ENCODE results near the gene GRIN2B. TPM values are rescaled to one million over a fixed set of nuclear protein-coding genes. Genes with fewer than 3 reads are reported as not detected.

GRIN2B gene
- polyA plus RNA-seq, 1 of the 3 experiments (the other 2 are of a cell fraction) = not detected

DNA sequence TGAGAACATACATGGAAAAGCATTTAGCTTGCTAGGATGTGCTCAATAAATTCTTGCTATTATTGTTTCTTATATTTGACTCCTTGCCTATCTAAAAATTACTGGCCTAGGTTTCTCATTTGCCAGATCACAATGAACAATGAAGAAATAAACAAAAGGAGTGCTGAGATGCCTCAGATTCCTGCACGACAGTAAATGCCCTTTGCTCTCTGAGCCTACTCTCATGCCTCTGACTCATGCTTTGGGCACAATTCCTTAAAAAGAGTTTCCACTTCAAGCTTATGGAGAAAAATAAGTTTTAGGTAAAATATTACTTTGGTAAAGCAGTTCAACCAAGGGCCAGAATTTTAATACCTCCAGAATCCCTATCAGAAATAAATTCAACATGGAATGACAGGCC, 30.9 kb downstream of the GRIN2B start:
- no peaks in the 10 kb centered on the region for H3K79me2 ChIP-seq (ENCODE audit: insufficient read depth)
- no peaks in the 10 kb centered on the region for H3K9me3 ChIP-seq
- no peak overlapping the region for H3K4me2 ChIP-seq
- no peak overlapping the region for H3K4me3 ChIP-seq (ENCODE audit: low read depth in 2 of 2, low read length in 1 of 2)
- H2AFZ ChIP-seq (ENCODE audit: low read depth) = no peak overlapping the region
- ChIA-PET CTCF (no interaction called here), POLR2A (no interaction called here)
- no peak overlapping the region for H3K9ac ChIP-seq
- WGBS (ENCODE audit: low lambda C conversion rate) = 0% methylated on average over 1 of the region's 1 CpG
- H3K9me2 ChIP-seq = no peaks in the 10 kb centered on the region
- no peak for TF ChIP-seq FOXM1 (IDR thresholded peaks at IDR 0.05; ENCODE audit: low read depth)
- TF ChIP-seq RXRA (IDR thresholded peaks at IDR 0.05; ENCODE audit: borderline replicate concordance, low read depth) = no peak
- TF ChIP-seq ELF1 (IDR thresholded peaks at IDR 0.05) = no peak
- no peak overlapping the region for H3K27ac ChIP-seq (ENCODE audit: low read depth in 2 of 2, low read length in 1 of 2)
- no peaks in the 10 kb centered on the region for H3F3A ChIP-seq (replicated peaks; ENCODE audit: insufficient read depth)
- H3K4me1 ChIP-seq (ENCODE audit: control insufficient read depth in 1 of 2, insufficient read depth in 2 of 2, low read depth in 1 of 2, low read length in 1 of 2) = no peaks in the 10 kb centered on the region
- H3K27me3 ChIP-seq (ENCODE audit: insufficient read depth) = no peaks in the 10 kb centered on the region
- H4K20me1 ChIP-seq (ENCODE audit: insufficient read depth) = no peaks in the 10 kb centered on the region
- H3K36me3 ChIP-seq (replicated peaks in 1 of 2; ENCODE audit: control insufficient read depth in 1 of 2, insufficient read depth in 2 of 2, low read length in 1 of 2) = no peaks in the 10 kb centered on the region
- DNase-seq = no peak

DNA sequence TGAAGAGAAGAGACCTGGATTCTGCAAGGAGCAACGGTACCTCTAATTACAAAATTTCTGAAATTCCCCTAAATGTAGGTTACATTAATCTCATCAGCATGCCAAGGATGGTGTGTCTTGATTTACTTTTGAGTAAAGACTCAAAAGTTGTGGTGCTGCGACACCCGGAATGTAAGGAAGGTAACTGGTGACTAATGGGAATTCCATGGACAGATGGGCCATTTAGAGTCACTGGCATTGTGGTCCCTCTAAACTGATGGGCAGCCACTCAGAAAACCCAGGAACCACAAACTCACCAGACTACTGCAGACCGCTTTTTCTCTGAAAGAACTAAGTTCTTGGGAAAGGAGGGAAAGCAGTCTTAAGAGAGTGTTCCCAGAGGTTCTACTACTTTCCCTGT, 32.8 kb downstream of the GRIN2B start:
- H3K9ac ChIP-seq = no peak overlapping the region
- H3K9me3 ChIP-seq = no peaks in the 10 kb centered on the region
- WGBS (ENCODE audit: low lambda C conversion rate) = 37% methylated on average over 4 of the region's 4 CpGs
- H4K20me1 ChIP-seq (ENCODE audit: insufficient read depth) = no peaks in the 10 kb centered on the region
- CTCF ChIA-PET = no interaction called here
- POLR2A ChIA-PET = no interaction called here
- H3K4me1 ChIP-seq (ENCODE audit: control insufficient read depth in 1 of 2, insufficient read depth in 2 of 2, low read depth in 1 of 2, low read length in 1 of 2) = no peaks in the 10 kb centered on the region
- no peak for DNase-seq
- no peaks in the 10 kb centered on the region for H3K9me2 ChIP-seq
- TF ChIP-seq RFX5 (IDR thresholded peaks at IDR 0.05; ENCODE audit: low read length) (no peak), RAD21 (IDR thresholded peaks at IDR 0.05; ENCODE audit: low read length) (no peak), GABPA (IDR thresholded peaks at IDR 0.05; ENCODE audit: low read depth) (no peak), GATA2 (CRISPR knock-in tag; IDR thresholded peaks at IDR 0.05) (no peak), USF2 (IDR thresholded peaks at IDR 0.05; ENCODE audit: borderline replicate concordance, low read depth, low read length) (no peak), TCF12 (IDR thresholded peaks at IDR 0.05) (no peak), MEF2A (IDR thresholded peaks at IDR 0.05; ENCODE audit: borderline replicate concordance, low read depth) (no peak), ZBTB33 (IDR thresholded peaks at IDR 0.05; ENCODE audit: borderline replicate concordance, low read depth) (no peak), SIN3A (IDR thresholded peaks at IDR 0.05; ENCODE audit: borderline replicate concordance, low read depth, low read length) (no peak), IRF3 (IDR thresholded peaks at IDR 0.05; ENCODE audit: low read depth, low read length) (no peak), REST (IDR thresholded peaks at IDR 0.05; ENCODE audit: low read depth, low read length) (no peak), SMC3 (IDR thresholded peaks at IDR 0.05; ENCODE audit: low read depth, low read length) (no peak), POLR2AphosphoS5 (IDR thresholded peaks at IDR 0.05; ENCODE audit: low read depth, low read length) (no peak), YY1 (IDR thresholded peaks at IDR 0.05; ENCODE audit: low read depth) (no peak), FOSL2 (IDR thresholded peaks at IDR 0.05; ENCODE audit: borderline replicate concordance, low read depth) (no peak)
- no peaks in the 10 kb centered on the region for H3F3A ChIP-seq (replicated peaks; ENCODE audit: insufficient read depth)
- H3K79me2 ChIP-seq (ENCODE audit: insufficient read depth) = no peaks in the 10 kb centered on the region
- H3K4me3 ChIP-seq (ENCODE audit: low read depth in 2 of 2, low read length in 1 of 2) = no peak overlapping the region
- H3K27ac ChIP-seq (ENCODE audit: low read depth in 2 of 2, low read length in 1 of 2) = no peak overlapping the region
- no peak overlapping the region for H2AFZ ChIP-seq (ENCODE audit: low read depth)
- H3K36me3 ChIP-seq (replicated peaks in 1 of 2; ENCODE audit: control insufficient read depth in 1 of 2, insufficient read depth in 2 of 2, low read length in 1 of 2) = no peaks in the 10 kb centered on the region
- H3K4me2 ChIP-seq = no peak overlapping the region
- peaks cover 7% of the 10 kb centered on the region; the same call in 1 of the 2 replicates for H3K27me3 ChIP-seq (ENCODE audit: insufficient read depth)
